Upper lobe of left lung (tissue), 4 donors: ENCODE data around the gene ALS2.

Source experiments
- CTCF ChIP-seq, 6 experiments: fragments of 450-650 bp in 4 of 6; fragments of 200-600 bp in 2 of 6; sonication (generic) in 2 of 6; IDR thresholded peaks; one replicate each; pipeline ENCODE4 v1.5.1; 2016 to 2019; ENCODE audit warnings: antibody characterized with exemption in 6 of 6
- POLR2A ChIP-seq, 4 donors: fragments of 450-650 bp; IDR thresholded peaks; one replicate each; pipeline ENCODE4 v1.5.1; 2016 to 2017; ENCODE audit warnings: antibody characterized with exemption in 4 of 4, mild to moderate bottlenecking in 2 of 4
- POLR2AphosphoS5 ChIP-seq, 2 donors: sonication (generic); formaldehyde crosslinking; IDR thresholded peaks; one replicate each; pipeline ENCODE4 v1.5.1; 2017; ENCODE audit warnings: antibody characterized with exemption in 2 of 2

- TF ChIP-seq POLR2AphosphoS5 (IDR thresholded peaks at IDR 0.05) (no peak), POLR2A (IDR thresholded peaks at IDR 0.05) (no peak), CTCF (IDR thresholded peaks at IDR 0.05) (no peak)
Measured at GRCh38 chr2:201701646-201702045, 79.1 kb downstream of the ALS2 start.
